Measurements from ENCODE around the gene CCDC157.

Gene CCDC157

GRCh38 chr22:30372915-30373314 is 16.1 kb downstream of the CCDC157 start:
- no peak for DNase-seq (ENCODE audit: low read depth)
- no peak for TF ChIP-seq CTCF (IDR thresholded peaks at IDR 0.05; ENCODE audit: control insufficient read depth, insufficient read depth, low read depth, low read length, missing control alignments)

GRCh38 chr22:30373331-30374325 is 16.8 kb downstream of the CCDC157 start:
- no peak for TF ChIP-seq CTCF (IDR thresholded peaks at IDR 0.05; ENCODE audit: control insufficient read depth, insufficient read depth, low read depth, low read length, missing control alignments)
- DNase-seq (ENCODE audit: low read depth): no peak
- no peak overlapping the region for H3K4me3 ChIP-seq (ENCODE audit: control insufficient read depth, low read depth, low read length)

More at GRCh38 chr22:30372915-30373314, 16.1 kb downstream of the CCDC157 start:
- no peak overlapping the region for H3K4me3 ChIP-seq (ENCODE audit: control insufficient read depth, low read depth, low read length)

GRCh38 chr22:30375312-30375849 is 18.6 kb downstream of the CCDC157 start:
- H3K4me3 ChIP-seq (ENCODE audit: control insufficient read depth, low read depth, low read length): no peak overlapping the region
- no peak for DNase-seq (ENCODE audit: low read depth)
- no peak for TF ChIP-seq CTCF (IDR thresholded peaks at IDR 0.05; ENCODE audit: control insufficient read depth, insufficient read depth, low read depth, low read length, missing control alignments)

GRCh38 chr22:30380011-30380410 is 23.2 kb downstream of the CCDC157 start:
- no peak for TF ChIP-seq CTCF (IDR thresholded peaks at IDR 0.05; ENCODE audit: control insufficient read depth, insufficient read depth, low read depth, low read length, missing control alignments)
- no peak overlapping the region for H3K4me3 ChIP-seq (ENCODE audit: control insufficient read depth, low read depth, low read length)
- DNase-seq (ENCODE audit: low read depth): no peak

GRCh38 chr22:30381264-30381663 is 24.5 kb downstream of the CCDC157 start:
- no peak for DNase-seq (ENCODE audit: low read depth)
- no peak for TF ChIP-seq CTCF (IDR thresholded peaks at IDR 0.05; ENCODE audit: control insufficient read depth, insufficient read depth, low read depth, low read length, missing control alignments)
- no peak overlapping the region for H3K4me3 ChIP-seq (ENCODE audit: control insufficient read depth, low read depth, low read length)

GRCh38 chr22:30382340-30382739 is 25.5 kb downstream of the CCDC157 start:
- DNase-seq (ENCODE audit: low read depth): no peak
- H3K4me3 ChIP-seq (ENCODE audit: control insufficient read depth, low read depth, low read length): no peak overlapping the region
- no peak for TF ChIP-seq CTCF (IDR thresholded peaks at IDR 0.05; ENCODE audit: control insufficient read depth, insufficient read depth, low read depth, low read length, missing control alignments)

Data from AG09309 (cell line).